D721Med (cell line): ENCODE results near the gene SLF1.
A peak's percentile ranks its signal among the peaks of the same experiment; 100 is the strongest.

Experiments used
- DNase-seq: peaks from one replicate; pipeline ENCODE4 v3.0.0; 2011; ENCODE audit warnings: low spot score; ENCODE audit not compliant: insufficient read length
- FAIRE-seq: peaks from 2 replicates; lab custom pipeline; 2011; peaks lifted over from hg19 to GRCh38; lab: Jason Lieb, UNC
- CTCF ChIP-seq: IDR thresholded peaks from 2 replicates; pipeline ENCODE4 v1.5.1; 2012; ENCODE audit warnings: mild to moderate bottlenecking, control low read depth; ENCODE audit not compliant: insufficient read depth; ENCODE audit errors: missing control alignments

The SLF1 gene

GRCh38 chr5:94693043-94693822 lies 74.8 kb downstream of the SLF1 start:
- DNase-seq = no peak
- FAIRE-seq = no peak
- TF ChIP-seq CTCF = peak; percentile 48

GRCh38 chr5:94693845-94694370 lies 75.4 kb downstream of the SLF1 start:
- DNase-seq = no peak
- FAIRE-seq = no peak
- no peak for TF ChIP-seq CTCF

GRCh38 chr5:94694671-94695070 lies 76.2 kb downstream of the SLF1 start:
- FAIRE-seq = no peak
- no peak for DNase-seq
- TF ChIP-seq CTCF = no peak

- no peak for DNase-seq
- no peak for TF ChIP-seq CTCF
- no peak for FAIRE-seq
Observed at GRCh38 chr5:94698197-94698596, 79.7 kb downstream of the SLF1 start.

GRCh38 chr5:94699562-94699961 lies 81.1 kb downstream of the SLF1 start:
- no peak for DNase-seq
- TF ChIP-seq CTCF = no peak
- FAIRE-seq = no peak

GRCh38 chr5:94700592-94700991 lies 82.1 kb downstream of the SLF1 start:
- FAIRE-seq (no peak), DNase-seq (no peak)
- no peak for TF ChIP-seq CTCF

GRCh38 chr5:94702729-94703128 lies 84.3 kb downstream of the SLF1 start:
- no peak for TF ChIP-seq CTCF
- FAIRE-seq (no peak), DNase-seq (no peak)
